Tongue (tissue), 2 donors: ENCODE results near the gene NTNG1. TPM values are rescaled to one million over a fixed set of nuclear protein-coding genes. Genes with fewer than 3 reads are reported as not detected.
"Not testable (repeated sequence)": the region's sequence is repeated elsewhere in the genome, so short reads cannot be mapped to it uniquely, and the experiment has no call there.

Experiments used
- DNase-seq: peaks from one replicate; pipeline ENCODE4 v3.0.0-alpha.2; 2015
- total RNA-seq: library from RNA; depleted of rRNA; stranded (reverse); fragments of >200 nt; gene quantifications from one replicate; pipeline ENCODE4 v1.2.3, GENCODE V29; 2014

Gene NTNG1
- 4.5 TPM for total RNA-seq

DNA sequence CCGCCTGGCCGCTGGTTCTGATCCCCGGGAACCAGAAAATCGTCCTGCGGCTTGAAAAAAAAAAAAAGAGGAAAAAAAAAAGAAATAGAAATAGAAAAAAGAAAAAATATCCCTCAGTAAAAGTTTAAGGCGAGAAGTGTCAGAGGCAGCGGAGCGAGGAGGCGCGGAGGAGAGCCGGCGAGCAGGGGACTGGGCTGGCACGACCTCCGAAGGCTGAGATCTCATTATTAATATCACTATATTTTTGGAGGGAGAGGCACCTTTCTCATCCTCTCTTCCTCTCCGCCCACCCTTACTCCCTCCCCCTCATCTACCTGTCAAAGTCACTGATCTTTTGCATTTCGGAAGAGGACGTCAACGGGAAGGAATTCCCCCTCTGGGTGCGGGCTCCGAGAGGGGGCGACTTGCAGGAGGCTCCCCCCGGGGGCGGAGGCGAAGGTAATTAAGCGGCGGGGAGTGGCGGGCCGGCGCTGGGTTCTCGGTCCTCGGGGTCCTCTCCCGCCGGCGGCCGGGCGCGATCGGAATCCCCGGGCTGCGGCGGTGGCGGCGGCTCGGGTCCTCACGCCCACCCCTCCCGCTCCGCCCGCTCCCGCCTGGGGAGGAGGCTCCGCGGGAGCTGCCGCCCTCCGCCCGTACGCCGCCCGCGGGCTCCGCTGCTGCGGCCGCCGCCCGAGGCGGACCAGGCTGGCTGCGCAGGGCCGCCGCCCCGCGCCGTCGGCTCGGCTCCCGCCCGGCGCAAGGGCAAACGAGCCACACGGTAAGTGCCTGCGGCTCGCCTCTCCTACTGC lies at the start of gene NTNG1:
NTNG1 (plus strand) TSS at position 337 of the 788 bp plus-strand sequence.
- DNase-seq: peak; percentile 28

DNA sequence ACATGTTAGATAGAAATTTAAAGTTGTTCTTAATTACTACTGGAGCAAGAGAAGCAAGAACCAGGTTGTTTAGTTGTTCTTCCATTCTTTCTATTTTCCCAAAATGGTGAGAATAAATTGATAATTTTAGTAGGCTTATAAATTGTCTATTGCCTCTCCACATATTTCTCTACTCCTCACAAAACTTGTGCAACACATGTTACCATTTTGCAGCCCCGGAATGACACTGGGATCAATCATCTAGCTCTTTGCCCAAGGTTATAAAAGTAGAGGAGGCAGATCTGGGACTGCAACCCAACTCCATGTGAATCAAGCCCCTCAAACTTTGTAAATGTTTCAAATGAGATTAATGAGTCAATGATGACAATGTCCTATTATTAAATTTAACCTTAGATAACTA lies 49.4 kb upstream of the NTNG1 start:
- no peak for DNase-seq

DNA sequence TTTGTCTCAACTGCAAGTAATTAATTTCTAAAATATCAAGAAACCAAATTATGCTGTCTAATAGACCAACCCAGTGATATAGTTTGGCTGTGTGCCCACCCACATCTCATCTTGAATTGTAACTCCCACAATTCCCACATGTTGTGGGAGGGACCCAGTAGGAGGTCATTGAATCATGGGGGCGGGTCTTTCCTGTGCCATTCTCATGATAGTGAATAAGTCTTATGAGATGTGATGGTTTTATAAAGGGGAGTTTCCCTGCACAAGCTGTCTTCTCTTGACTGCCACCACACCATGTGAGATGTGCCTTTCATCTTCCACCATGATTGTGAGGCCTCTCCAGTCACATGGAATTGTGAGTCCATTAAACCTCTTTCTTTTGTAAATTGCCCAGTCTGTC lies 47.4 kb upstream of the NTNG1 start:
- not testable (repeated sequence) for DNase-seq

DNA sequence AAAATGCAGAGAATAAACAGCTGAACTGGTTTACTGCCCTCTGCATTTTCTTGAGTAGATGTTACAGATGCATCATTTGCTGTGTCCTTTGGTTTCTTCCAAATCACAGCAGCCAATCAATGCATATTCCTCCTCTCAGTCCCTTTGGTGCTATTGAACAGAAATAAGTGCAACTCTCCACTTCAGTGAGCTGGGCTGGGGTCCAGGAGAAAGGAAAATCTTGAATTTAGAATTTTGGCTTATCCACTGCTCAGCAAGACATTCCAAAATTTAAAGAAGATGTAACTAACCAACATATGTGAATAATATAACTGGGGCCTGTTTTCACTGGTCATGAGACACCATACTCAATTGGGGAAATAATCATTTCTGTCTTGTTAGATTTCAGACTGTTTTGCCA lies 45.2 kb upstream of the NTNG1 start:
- DNase-seq: no peak

DNA sequence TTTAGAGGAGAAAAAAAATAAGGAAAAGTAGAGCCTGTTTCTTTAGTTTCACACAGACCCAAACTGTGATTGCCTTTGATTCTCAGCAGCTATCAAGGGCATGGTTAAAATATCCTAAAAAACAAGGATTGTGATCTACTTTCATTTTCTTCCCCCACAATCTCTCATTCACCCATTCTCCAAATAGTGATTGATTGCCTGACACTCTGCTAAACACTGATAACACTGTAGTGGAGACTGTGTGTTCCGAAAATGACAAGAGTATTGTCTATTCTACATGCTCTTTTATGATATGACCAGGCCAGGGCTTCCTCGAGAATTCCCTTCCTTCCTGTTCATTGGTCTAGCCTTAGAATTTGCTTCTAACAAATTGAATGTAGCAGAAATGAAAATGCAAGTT lies 44.1 kb upstream of the NTNG1 start:
- DNase-seq: no peak

DNA sequence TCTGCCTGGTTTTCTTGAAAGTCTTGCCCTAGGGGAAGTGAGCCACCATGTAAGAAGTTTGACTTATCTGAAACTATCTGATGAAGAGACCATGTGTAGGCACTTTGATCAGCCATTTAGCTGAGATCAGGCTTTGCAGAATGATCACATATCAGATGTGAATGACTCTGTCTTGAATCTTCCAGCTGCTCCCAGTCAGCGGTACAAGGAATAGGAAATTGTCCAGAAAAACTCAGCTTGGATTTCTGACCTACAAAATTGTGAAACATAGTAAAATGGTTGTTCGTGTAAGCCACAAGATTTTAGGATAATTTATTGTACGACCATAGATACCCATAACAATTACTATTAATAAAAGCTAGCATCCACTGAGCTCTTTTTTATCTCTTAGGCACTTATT lies 41.9 kb upstream of the NTNG1 start:
- DNase-seq: no peak

DNA sequence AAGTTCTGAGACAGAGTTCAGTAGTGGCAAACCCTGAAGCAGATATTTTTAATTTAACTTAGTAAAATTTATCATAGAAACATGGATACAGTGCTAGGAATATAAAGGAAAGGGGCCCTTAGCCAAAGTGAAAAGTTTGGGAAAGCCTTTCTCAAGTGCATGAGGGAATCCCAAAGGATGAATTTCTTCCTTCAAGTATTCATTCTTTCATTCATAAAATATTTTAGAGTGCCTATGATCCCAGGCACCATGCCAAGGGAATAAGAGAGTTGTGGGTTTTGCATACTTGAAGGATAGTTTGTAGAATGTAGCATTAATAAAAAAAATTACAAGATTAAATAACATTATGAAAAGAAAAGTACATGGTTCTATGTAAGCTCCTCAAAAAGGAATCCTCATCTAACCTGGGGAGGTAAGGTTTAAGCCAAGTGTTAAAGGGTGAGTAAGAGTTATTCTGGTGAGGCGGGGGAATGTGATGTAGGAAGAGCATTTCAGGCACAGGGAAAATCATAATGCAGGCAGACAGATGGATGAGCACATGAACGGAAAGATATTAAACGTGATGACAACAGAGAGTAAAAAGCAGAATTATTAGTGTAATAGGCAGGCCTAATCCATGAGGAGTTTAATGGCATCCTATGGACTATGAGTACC lies 40.4 kb upstream of the NTNG1 start:
- DNase-seq: no peak

DNA sequence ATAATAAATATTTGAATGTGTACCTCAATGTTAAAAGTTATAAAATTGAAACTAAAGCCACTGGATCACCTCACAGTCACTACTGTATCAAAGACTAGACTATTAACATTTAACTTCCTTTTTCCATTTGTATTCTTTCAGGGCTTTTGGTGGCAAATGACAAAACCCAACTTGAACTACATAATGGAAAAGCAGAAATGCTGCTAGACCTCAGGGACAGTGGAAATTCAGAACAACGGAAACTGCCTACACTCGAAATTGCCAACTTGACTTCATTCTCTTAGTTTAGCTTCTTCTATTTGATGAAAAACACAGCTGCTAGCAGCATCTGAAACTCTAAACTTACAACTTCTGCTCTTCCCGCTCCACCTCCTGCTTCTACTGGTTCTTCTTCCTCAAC lies 34.9 kb upstream of the NTNG1 start:
- no peak for DNase-seq

DNA sequence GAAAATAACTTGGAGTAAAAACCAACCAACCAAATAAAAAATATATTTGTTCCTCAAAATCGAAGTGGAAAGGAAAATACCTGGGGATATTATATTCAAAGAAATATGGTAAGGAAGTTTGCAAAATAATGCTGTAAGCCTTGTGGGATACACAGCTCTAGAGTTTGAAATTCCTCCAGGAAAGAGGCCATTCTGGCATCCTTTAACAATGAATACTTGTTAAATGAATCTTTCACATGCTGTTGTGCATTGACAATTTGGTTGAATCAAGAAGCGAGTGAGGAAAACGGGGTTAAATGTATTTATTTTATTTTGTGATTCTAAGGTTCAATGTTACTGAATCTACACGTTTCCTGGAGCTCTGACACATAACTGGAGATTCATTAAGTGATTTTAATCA lies 30.5 kb upstream of the NTNG1 start:
- DNase-seq: peak; percentile 59

DNA sequence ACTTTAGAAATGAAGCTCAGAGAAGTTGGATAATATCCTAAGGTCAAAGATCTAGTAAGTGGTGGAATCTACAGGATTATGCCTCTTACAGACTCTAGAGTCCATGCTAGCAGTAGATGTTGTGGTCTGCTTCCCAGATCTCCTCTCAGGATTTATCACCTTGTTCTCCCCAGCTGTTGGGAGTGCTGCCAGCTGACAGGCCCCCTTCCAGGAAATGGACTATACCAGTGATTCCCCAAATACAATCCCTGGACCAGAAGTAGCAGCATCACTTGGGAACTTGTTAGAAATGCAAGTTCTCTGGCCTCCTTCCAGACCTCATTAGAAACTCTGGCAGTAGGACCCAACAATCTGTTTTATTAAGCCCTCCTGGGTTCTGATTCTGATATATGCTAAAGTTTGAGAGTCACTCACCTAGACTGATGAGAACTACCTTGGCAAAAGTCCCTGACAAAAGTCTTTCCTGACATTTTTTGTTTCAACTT lies 24.5 kb upstream of the NTNG1 start:
- peak; percentile 51 for DNase-seq

DNA sequence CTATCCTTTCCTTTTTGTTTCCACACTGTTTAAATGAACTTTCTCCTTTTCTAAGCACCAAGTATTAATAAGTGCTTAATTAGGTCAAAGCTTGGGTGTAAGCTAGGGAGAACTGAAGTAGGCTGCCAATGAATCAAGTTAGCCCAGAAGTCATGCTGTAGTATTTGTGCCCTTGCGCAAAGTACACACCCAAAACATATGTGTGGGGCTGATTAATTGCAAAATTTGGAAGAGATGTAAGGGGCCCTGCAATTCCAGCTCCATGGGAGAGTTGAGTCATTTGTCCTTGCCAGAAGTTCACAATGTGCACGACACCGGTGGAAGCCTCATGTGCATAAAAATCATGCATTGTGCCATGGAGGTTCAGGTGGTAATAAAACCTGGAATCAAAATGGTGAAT lies 18.6 kb upstream of the NTNG1 start:
- DNase-seq: no peak

DNA sequence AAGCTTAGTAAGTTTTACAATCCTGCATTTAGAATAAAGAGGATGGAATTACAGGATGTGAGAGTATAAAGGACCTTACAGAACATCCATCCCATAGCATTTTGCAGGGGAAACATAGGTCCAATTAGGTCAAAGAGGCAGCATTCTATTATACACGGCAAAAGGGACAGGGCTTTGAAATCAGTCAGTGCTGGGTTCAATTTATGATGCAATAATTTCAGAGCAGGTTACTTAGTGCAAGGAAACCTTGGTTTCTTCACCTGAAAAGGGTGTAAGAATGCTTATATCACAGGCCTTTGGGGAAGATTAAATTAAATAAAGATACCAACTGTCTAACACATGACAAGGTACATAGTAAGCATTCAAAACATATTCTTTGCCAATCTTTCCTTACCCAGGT lies 17.1 kb upstream of the NTNG1 start:
- no peak for DNase-seq

DNA sequence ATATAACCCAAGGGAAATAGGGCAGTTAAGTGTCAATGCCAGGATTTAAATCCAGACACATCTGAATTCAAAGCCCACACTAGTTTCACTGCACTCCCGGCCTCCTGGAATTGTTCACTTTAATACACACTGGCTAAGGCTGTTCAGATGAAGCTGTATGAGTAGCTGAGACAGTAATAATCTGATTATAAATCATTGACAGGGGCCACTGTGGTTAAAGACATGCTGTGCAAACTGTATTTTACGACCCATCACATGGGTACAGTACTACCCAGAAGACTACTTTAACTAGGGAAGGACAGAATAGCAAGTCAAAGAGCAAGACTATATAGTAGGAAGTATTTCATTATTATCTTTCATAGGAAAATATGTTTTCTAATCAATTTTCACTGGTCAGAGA lies 16.1 kb upstream of the NTNG1 start:
- DNase-seq: no peak

DNA sequence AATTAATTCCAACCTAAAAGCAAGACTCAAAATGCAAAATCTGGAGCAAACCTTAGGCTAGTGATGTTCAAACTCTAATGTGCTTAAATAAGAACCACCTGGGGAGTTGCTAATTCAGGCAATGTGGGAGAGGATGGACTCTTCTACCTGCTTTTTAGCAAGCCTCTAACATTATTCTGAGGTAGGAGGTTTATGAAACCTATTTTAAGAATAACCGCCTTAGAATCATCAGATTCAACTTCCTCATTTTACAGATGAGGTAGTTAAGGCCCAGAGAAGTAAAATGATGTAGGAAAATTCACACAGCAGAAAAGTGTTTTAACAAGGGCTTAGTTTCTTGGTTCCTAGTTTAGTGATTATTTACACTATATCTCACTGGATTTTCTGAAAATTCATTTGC lies 8.6 kb upstream of the NTNG1 start:
- DNase-seq: no peak

DNA sequence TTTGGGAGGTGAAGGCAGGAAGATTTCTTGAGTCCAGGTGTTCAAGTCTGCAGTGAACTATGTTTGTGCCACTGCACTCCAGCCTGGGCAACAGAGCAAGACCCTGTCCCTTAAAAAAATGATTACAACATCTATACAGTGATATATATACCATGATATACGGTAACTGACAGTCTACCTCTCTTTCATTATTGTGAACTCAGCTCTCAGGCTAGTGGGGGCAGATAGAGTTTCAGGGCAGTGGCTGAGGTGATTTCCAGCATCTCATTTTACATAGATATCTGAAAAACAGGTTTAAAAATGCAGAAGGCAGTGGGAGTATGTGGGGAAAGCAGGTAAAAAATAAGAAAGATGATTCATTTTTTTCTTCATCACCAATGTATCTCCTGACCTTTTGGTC lies 8.1 kb upstream of the NTNG1 start:
- DNase-seq: no peak

DNA sequence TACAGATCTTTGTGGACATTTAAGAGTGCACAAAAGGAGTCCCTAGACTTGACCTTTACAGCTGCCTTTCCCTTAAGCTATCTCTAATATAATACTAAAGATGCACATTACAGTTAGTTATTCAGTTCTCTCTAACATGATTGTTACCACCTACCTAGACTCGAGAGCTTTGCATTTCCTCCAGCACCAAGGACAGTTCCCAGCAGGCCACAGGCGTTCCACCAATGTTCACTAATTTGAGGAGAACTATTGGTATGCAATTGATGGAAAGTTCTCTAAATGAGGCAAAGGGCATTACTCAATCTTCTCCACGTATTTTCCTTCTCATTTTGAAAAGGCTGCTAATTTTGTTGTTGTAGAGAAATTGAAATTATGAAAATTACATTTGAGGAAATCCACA lies 5.4 kb upstream of the NTNG1 start:
- peak; percentile 78 for DNase-seq

DNA sequence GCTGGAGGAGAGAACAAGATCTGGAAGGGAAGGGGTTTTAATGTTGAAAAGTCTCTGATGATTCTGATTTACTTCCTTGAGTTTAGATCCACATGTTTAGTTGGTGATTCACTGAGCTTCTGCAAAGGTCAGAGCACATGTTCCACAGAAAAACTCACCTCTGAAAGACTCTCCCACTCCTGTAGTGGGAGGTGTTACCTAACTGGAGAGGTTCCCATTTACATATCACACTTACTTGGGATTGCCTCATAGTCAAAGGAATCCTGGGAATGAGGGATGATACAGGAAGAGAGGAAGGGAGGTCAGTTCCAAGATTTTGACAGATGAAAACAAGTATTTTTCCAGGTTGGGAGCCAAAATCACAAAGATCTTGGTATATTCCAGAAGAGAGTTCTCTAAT lies 2.7 kb upstream of the NTNG1 start:
- DNase-seq: no peak

DNA sequence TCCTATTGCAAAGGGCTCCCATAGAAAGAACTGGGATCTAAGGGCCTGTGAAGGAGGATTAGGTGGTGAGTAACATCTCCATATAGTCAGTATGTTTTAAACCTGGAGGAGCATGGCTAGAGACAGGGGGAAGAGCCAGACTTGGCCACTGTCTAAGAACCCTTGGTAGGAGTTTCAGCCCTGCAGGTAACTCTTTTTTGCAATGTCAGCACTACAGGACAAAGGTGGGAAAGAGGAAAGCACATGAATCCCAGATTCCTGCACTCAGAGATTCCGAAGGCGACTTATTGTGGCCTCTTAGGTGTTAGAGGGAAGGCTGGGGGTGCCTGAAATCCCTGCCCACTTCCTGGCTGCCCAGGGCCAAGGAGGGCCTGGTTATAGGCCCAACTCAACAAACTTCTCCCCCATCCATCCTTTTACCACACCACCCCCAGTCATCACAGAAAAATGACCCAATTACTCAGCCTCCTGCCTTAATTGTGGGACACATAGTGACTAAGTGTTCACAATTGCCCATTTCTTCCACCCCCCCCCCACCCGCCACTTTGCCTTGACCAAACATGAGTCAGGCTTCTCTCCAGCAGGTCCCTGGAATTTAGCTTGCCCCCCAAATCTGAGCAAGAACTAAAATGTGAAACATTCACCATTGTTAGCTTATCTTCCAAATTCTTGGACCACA lies 1.9 kb upstream of the NTNG1 start:
- no peak for DNase-seq

DNA sequence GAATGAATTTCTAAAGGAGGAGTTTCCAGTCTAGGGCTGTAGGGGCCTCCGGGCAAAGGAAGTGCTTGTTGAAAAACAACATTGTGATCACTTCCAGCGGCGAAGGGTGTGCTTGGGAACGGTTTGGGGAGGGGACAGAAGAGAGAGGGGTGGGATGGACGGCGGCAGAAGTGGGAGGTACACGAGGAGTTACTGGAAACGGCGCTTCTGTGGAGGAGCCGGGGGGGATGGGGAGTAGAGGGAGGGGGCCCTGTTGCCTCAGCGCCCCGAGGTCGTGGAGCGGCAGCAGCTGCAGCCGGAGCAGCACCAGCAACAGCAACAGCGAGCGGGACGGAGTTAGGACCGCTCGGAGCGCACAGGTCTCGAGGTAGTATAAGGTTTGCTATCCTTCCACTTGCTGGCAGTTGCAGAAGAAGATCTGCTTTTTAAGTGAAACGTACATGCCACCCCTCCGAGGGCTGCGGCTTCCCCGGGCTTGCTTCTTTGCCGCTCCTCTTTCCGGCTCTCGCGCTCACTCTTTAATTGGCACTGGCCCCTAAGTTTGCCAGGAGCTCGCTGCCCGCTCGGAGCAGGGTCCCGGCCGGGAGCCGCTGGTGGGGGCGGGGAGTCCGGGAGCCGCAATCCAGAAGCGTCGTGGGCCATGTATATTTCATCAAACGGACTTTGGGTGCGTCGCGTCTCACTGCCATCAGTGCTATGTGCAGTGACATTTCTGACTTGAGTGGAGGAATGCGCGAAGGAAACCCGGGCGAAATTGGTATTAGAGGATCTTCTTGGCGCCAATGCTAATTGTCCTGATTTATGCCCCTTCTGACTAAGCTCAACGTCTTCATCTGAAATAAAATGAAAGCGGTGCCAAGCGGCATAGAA lies 771 bp upstream of the NTNG1 start:
- DNase-seq: peak; percentile 71

DNA sequence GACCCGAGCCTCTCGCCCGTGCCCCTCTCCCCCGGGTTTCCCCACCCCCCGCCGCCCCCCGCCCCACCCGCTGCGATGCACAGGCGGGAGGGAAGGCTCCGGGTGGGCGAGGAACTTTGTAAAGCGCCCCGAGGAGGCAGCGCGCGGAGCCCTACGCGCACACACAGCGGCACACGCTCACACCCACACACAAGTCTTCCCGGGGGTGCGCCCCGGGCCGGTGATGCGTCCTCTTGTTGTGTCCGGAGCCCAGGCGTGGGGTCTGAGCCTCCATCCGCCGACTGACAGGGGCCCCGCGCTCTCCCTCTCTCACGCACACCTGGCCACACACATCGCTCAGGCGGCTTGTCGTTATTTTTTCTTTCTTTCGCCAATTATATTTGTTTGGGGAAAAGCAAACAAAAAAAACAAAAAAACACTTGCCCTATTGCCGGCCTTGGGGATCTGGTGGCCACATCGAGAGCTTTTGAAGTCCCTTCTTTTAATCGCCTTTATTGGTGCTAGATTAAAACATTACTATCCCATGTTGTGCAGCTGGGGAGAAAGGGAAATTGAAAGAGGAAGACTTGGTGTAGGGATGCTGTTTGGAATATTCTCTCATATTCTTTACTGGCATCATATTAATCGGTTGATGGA lies 770 bp downstream of the NTNG1 start:
- peak; percentile 33 for DNase-seq

DNA sequence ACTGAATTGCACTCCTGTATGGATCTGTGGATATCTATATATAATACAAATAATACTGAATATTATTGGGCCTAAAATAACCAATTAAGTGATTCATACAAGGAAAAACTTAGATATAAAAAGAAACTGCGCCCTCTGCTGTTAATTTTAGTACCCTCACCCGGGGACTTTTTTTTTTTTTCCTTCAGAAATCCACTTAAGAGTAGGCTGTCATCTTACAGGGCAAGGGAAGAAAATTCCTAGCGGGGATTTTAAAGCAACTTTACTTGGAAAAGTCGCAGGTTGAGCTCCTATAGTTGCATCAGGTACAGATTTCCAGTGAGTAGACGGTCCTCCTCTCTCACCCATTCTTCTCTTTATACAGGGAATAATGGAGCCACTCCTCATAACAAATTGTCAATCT lies 1.3 kb downstream of the NTNG1 start:
- DNase-seq: peak; percentile 84

DNA sequence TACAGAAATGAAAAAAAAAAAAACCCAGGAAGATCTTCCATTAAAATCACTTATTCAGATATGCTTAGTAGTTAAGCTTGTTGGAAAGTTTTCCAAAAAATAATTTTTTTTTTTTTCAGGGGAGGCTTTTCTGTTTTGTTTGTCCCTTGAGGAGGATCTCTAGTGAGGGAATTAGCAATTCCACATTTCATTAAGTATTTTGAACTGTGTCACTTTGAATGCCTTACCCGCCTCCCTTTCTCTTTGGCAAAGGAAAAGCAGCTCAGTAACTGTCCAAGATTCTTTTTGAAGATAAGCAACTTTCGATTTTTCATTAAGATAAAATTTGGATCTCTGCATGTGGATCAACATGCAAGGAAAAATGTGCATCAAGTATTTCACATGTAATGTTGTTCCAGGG lies 1.8 kb downstream of the NTNG1 start:
- DNase-seq: no peak
